Left ventricle myocardium inferior (tissue), 1 donor: ENCODE data around the gene NSDHL. TPM values are rescaled to one million over a fixed set of nuclear protein-coding genes. Genes with fewer than 3 reads are reported as not detected.

Experiments used
- DNase-seq: peaks from one replicate; pipeline ENCODE4 v3.0.0-alpha.2; 2020
- H3K27ac ChIP-seq: fragments of 200-600 bp; replicated peaks from 2 replicates; pipeline ENCODE4 v1.8.0; 2021
- H3K27me3 ChIP-seq: fragments of 200-600 bp; 2 replicates; pipeline ENCODE4 v1.8.0; 2021; ENCODE audit warnings: low read depth
- H3K36me3 ChIP-seq: fragments of 200-600 bp; 2 replicates; pipeline ENCODE4 v1.8.0; 2021
- H3K4me1 ChIP-seq: fragments of 200-600 bp; 2 replicates; pipeline ENCODE4 v1.8.0; 2021
- H3K4me3 ChIP-seq: fragments of 200-600 bp; 2 replicates; pipeline ENCODE4 v1.8.0; 2021; ENCODE audit warnings: mild to moderate bottlenecking, moderate library complexity
- H3K9me3 ChIP-seq: fragments of 200-600 bp; replicated peaks from 2 replicates; pipeline ENCODE4 v1.8.0; 2021
- CTCF ChIP-seq: fragments of 200-600 bp; IDR thresholded peaks from 2 replicates; pipeline ENCODE4 v1.8.0; 2021; ENCODE audit warnings: antibody characterized with exemption, mild to moderate bottlenecking, borderline replicate concordance
- intact Hi-C: fragments of 100-400 bp; cut with micrococcal nuclease; formaldehyde crosslinking; loops from one replicate; pipeline ENCODE4 v1.11.0; 2022
- total RNA-seq: library from RNA; stranded (reverse); fragmentation: NEBNext Ultra II Directional; extraction: Animal tissue kit (Norgen Biotek cat#: 25700); gene quantifications from one replicate; pipeline ENCODE4 v1.2.1, GENCODE V29; 2021
- donor health status: DM: no; HTN: yes; CAD: no; lungs with severe emphysema.

NSDHL gene
- total RNA-seq, 1 donor from 2014 or later: 11.4 TPM

GRCh38 chrX:152819732-152820131 is 11.1 kb upstream of the NSDHL start:
- no peak overlapping the region for H3K27ac ChIP-seq
- no peaks in the 10 kb centered on the region for H3K9me3 ChIP-seq
- no peaks in the 10 kb centered on the region for H3K36me3 ChIP-seq
- intact Hi-C loops: no loop called here
- TF ChIP-seq CTCF: no peak
- no peaks in the 10 kb centered on the region for H3K27me3 ChIP-seq
- DNase-seq: no peak
- H3K4me1 ChIP-seq: no peaks in the 10 kb centered on the region
- H3K4me3 ChIP-seq: no peak overlapping the region

- no peaks in the 10 kb centered on the region for H3K27me3 ChIP-seq
- H3K36me3 ChIP-seq: no peaks in the 10 kb centered on the region
- TF ChIP-seq CTCF: peak; percentile 61
- no peaks in the 10 kb centered on the region for H3K9me3 ChIP-seq
- H3K4me1 ChIP-seq: no peaks in the 10 kb centered on the region
- no peak overlapping the region for H3K27ac ChIP-seq
- DNase-seq: no peak
- no peak overlapping the region for H3K4me3 ChIP-seq
- intact Hi-C loops: no loop called here
Observed at GRCh38 chrX:152821145-152821765, 9.6 kb upstream of the NSDHL start.

- no peak for DNase-seq
- intact Hi-C loops: no loop called here
- no peak for TF ChIP-seq CTCF
Observed at GRCh38 chrX:152822383-152823086, 8.3 kb upstream of the NSDHL start.

GRCh38 chrX:152823657-152824056 is 7.2 kb upstream of the NSDHL start:
- no peak for DNase-seq
- Histone ChIP-seq H3K27ac (no peak overlapping the region), H3K36me3 (no peaks in the 10 kb centered on the region), H3K27me3 (no peaks in the 10 kb centered on the region), H3K4me1 (no peaks in the 10 kb centered on the region), H3K9me3 (no peaks in the 10 kb centered on the region), H3K4me3 (no peak overlapping the region)
- no peak for TF ChIP-seq CTCF
- intact Hi-C loops: no loop called here

More at GRCh38 chrX:152822383-152823086, 8.3 kb upstream of the NSDHL start:
- H3K27me3 ChIP-seq: no peaks in the 10 kb centered on the region
- no peaks in the 10 kb centered on the region for H3K36me3 ChIP-seq
- no peak overlapping the region for H3K4me3 ChIP-seq
- no peaks in the 10 kb centered on the region for H3K9me3 ChIP-seq
- H3K4me1 ChIP-seq: no peaks in the 10 kb centered on the region
- no peak overlapping the region for H3K27ac ChIP-seq

GRCh38 chrX:152824841-152825374 is 6.0 kb upstream of the NSDHL start:
- no peak for DNase-seq
- Histone ChIP-seq H3K9me3 (no peaks in the 10 kb centered on the region), H3K36me3 (no peaks in the 10 kb centered on the region), H3K27me3 (no peaks in the 10 kb centered on the region), H3K4me3 (no peak overlapping the region), H3K27ac (no peak overlapping the region), H3K4me1 (peaks cover 4% of the 10 kb centered on the region)
- intact Hi-C loops: no loop called here
- TF ChIP-seq CTCF: no peak
